ENCODE results near the gene NHSL2. TPM values are rescaled to one million over a fixed set of nuclear protein-coding genes. Genes with fewer than 3 reads are reported as not detected.

Gene NHSL2
- total and polyA plus RNA-seq, 2 experiments from 2014 or later: 4.7 to 9.5 TPM

- Histone ChIP-seq H3K4me1 (ENCODE audit: insufficient read depth) (no peaks in the 10 kb centered on the region), H3K27ac (ENCODE audit: low read depth) (no peak overlapping the region), H4K20me1 (replicated peaks; ENCODE audit: insufficient read depth) (no peaks in the 10 kb centered on the region), H3K36me3 (ENCODE audit: insufficient read depth) (no peaks in the 10 kb centered on the region), H3F3A (replicated peaks; ENCODE audit: low read depth) (no peaks in the 10 kb centered on the region), H3K4me2 (no peak overlapping the region), H3K79me2 (replicated peaks; ENCODE audit: insufficient read depth) (no peaks in the 10 kb centered on the region), H3K9me2 (ENCODE audit: insufficient read depth) (no peaks in the 10 kb centered on the region), H3K4me3 (no peak overlapping the region), H3K27me3 (ENCODE audit: insufficient read depth) (no peaks in the 10 kb centered on the region), H2AFZ (no peak overlapping the region)
- Mint-ChIP-seq H3K4me3 (no peak overlapping the region), H3K36me3 (ENCODE audit: low read depth) (peaks cover 13% of the 10 kb centered on the region), H3K27me3 (ENCODE audit: insufficient read depth, low read depth, poor library complexity) (peaks cover 5% of the 10 kb centered on the region), H3K9me3 (no peaks in the 10 kb centered on the region; the same call in 2 of the 3 replicates), H3K27ac (no peak overlapping the region), H3K4me1 (peaks cover 2% of the 10 kb centered on the region; the same call in 1 of the 3 replicates)
- DNase-seq (ENCODE audit: low spot score) (no peak), ATAC-seq (no peak)
- TF ChIP-seq JUNB (IDR thresholded peaks at IDR 0.05; ENCODE audit: unreplicated experiment) (no peak), ETS1 (IDR thresholded peaks at IDR 0.05) (no peak), EZH2phosphoT487 (IDR thresholded peaks at IDR 0.05; ENCODE audit: unreplicated experiment) (no peak), ZNF114 (CRISPR knock-in tag; IDR thresholded peaks at IDR 0.05) (no peak), EZH2 (IDR thresholded peaks at IDR 0.05; ENCODE audit: low read depth, unreplicated experiment) (no peak), NANOG (IDR thresholded peaks at IDR 0.05; ENCODE audit: borderline replicate concordance) (no peak), CREB1 (CRISPR knock-in tag; IDR thresholded peaks at IDR 0.05; ENCODE audit: low read depth) (no peak), STAT1 (IDR thresholded peaks at IDR 0.05; ENCODE audit: unreplicated experiment) (no peak), ZNF331 (CRISPR knock-in tag; IDR thresholded peaks at IDR 0.05; ENCODE audit: low read depth) (no peak), POLR2AphosphoS5 (IDR thresholded peaks at IDR 0.05; ENCODE audit: low read depth) (no peak)
- TF ChIP-seq, protein P1, sequence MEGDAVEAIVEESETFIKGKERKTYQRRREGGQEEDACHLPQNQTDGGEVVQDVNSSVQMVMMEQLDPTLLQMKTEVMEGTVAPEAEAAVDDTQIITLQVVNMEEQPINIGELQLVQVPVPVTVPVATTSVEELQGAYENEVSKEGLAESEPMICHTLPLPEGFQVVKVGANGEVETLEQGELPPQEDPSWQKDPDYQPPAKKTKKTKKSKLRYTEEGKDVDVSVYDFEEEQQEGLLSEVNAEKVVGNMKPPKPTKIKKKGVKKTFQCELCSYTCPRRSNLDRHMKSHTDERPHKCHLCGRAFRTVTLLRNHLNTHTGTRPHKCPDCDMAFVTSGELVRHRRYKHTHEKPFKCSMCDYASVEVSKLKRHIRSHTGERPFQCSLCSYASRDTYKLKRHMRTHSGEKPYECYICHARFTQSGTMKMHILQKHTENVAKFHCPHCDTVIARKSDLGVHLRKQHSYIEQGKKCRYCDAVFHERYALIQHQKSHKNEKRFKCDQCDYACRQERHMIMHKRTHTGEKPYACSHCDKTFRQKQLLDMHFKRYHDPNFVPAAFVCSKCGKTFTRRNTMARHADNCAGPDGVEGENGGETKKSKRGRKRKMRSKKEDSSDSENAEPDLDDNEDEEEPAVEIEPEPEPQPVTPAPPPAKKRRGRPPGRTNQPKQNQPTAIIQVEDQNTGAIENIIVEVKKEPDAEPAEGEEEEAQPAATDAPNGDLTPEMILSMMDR (conservative IDR thresholded peaks at IDR 0.05; ENCODE audit: low read depth in 2 of 2): no peak
- TF ChIP-seq, protein P2, sequence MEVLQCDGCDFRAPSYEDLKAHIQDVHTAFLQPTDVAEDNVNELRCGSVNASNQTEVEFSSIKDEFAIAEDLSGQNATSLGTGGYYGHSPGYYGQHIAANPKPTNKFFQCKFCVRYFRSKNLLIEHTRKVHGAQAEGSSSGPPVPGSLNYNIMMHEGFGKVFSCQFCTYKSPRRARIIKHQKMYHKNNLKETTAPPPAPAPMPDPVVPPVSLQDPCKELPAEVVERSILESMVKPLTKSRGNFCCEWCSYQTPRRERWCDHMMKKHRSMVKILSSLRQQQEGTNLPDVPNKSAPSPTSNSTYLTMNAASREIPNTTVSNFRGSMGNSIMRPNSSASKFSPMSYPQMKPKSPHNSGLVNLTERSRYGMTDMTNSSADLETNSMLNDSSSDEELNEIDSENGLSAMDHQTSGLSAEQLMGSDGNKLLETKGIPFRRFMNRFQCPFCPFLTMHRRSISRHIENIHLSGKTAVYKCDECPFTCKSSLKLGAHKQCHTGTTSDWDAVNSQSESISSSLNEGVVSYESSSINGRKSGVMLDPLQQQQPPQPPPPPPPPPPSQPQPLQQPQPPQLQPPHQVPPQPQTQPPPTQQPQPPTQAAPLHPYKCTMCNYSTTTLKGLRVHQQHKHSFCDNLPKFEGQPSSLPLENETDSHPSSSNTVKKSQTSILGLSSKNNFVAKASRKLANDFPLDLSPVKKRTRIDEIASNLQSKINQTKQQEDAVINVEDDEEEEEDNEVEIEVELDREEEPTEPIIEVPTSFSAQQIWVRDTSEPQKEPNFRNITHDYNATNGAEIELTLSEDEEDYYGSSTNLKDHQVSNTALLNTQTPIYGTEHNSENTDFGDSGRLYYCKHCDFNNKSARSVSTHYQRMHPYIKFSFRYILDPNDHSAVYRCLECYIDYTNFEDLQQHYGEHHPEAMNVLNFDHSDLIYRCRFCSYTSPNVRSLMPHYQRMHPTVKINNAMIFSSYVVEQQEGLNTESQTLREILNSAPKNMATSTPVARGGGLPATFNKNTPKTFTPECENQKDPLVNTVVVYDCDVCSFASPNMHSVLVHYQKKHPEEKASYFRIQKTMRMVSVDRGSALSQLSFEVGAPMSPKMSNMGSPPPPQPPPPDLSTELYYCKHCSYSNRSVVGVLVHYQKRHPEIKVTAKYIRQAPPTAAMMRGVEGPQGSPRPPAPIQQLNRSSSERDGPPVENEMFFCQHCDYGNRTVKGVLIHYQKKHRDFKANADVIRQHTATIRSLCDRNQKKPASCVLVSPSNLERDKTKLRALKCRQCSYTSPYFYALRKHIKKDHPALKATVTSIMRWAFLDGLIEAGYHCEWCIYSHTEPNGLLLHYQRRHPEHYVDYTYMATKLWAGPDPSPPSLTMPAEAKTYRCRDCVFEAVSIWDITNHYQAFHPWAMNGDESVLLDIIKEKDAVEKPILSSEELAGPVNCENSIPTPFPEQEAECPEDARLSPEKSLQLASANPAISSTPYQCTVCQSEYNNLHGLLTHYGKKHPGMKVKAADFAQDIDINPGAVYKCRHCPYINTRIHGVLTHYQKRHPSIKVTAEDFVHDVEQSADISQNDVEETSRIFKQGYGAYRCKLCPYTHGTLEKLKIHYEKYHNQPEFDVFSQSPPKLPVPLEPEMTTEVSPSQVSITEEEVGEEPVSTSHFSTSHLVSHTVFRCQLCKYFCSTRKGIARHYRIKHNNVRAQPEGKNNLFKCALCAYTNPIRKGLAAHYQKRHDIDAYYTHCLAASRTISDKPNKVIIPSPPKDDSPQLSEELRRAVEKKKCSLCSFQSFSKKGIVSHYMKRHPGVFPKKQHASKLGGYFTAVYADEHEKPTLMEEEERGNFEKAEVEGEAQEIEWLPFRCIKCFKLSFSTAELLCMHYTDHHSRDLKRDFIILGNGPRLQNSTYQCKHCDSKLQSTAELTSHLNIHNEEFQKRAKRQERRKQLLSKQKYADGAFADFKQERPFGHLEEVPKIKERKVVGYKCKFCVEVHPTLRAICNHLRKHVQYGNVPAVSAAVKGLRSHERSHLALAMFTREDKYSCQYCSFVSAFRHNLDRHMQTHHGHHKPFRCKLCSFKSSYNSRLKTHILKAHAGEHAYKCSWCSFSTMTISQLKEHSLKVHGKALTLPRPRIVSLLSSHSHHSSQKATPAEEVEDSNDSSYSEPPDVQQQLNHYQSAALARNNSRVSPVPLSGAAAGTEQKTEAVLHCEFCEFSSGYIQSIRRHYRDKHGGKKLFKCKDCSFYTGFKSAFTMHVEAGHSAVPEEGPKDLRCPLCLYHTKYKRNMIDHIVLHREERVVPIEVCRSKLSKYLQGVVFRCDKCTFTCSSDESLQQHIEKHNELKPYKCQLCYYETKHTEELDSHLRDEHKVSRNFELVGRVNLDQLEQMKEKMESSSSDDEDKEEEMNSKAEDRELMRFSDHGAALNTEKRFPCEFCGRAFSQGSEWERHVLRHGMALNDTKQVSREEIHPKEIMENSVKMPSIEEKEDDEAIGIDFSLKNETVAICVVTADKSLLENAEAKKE (CRISPR knock-in tag; IDR thresholded peaks at IDR 0.05): no peak
- TF ChIP-seq, protein P3, sequence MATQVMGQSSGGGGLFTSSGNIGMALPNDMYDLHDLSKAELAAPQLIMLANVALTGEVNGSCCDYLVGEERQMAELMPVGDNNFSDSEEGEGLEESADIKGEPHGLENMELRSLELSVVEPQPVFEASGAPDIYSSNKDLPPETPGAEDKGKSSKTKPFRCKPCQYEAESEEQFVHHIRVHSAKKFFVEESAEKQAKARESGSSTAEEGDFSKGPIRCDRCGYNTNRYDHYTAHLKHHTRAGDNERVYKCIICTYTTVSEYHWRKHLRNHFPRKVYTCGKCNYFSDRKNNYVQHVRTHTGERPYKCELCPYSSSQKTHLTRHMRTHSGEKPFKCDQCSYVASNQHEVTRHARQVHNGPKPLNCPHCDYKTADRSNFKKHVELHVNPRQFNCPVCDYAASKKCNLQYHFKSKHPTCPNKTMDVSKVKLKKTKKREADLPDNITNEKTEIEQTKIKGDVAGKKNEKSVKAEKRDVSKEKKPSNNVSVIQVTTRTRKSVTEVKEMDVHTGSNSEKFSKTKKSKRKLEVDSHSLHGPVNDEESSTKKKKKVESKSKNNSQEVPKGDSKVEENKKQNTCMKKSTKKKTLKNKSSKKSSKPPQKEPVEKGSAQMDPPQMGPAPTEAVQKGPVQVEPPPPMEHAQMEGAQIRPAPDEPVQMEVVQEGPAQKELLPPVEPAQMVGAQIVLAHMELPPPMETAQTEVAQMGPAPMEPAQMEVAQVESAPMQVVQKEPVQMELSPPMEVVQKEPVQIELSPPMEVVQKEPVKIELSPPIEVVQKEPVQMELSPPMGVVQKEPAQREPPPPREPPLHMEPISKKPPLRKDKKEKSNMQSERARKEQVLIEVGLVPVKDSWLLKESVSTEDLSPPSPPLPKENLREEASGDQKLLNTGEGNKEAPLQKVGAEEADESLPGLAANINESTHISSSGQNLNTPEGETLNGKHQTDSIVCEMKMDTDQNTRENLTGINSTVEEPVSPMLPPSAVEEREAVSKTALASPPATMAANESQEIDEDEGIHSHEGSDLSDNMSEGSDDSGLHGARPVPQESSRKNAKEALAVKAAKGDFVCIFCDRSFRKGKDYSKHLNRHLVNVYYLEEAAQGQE (IDR thresholded peaks at IDR 0.05; ENCODE audit: unreplicated experiment): no peak
These were observed 234.5 kb downstream of the NHSL2 start for GRCh38 chrX:72145181-72145580.

Data from GM23338 (cell line).